ENCODE results near the gene TRIO. TPM values are rescaled to one million over a fixed set of nuclear protein-coding genes. Genes with fewer than 3 reads are reported as not detected.

TRIO gene
- total and polyA plus RNA-seq, 2 of the 8 experiments (the other 6 are each of a cell fraction or from before 2014, with no cell fraction given): 35.1 to 69.1 TPM

DNA sequence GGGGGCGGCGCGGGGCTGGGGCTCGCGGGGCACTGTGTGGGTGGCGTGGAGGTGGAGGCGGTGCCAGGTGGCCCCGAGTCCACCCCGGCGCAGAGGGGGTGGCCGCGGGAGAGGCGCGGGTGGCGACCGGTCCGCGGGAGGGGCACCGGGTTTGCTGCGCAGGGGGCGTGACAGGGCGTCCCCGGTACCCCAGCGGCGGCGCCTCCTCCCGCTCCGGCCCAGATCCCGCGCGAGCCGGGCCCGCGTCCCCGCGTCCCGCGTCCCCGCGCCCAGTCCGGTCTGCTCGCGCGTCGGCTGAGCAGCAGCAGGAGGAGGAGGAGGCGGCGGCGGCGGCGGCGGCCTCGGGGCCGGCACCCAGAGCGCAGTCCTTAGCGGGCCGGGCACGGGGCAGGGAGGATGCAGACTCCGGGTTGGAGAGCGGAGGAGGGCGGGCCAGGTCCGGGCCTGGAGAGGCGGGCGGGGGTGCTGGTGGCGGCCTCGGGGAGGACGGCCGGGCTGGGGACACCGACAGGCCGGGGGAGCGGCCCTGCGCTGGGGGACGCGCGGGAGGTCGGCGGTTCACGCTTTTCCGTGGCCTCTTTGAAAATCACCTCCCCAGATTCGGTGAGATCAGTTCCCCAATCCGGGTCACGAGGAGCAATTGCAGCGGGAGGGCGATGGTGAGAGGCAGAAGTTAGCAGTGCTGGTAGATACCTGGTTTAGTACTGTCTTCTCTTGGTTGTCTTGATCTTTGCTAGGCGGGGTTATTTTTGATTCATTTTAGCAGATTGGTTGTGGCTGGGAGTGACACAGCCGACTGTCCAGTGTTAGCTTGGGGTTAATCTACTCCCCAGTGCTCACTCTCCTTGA lies 1.7 kb downstream of the TRIO start:
- no peak for FAIRE-seq
- no peak for TF ChIP-seq POLR2AphosphoS5 (IDR thresholded peaks at IDR 0.05; ENCODE audit: low read depth, low read length)
- TF ChIP-seq PHF8 (conservative IDR thresholded peaks at IDR 0.05; ENCODE audit: low read depth, low read length): 0 out of 2 replicates have a peak, but pooled peaks have one; percentile 31
- no peak for TF ChIP-seq CBX8 (IDR thresholded peaks at IDR 0.05; ENCODE audit: borderline replicate concordance, low read depth, low read length)
- no peak for TF ChIP-seq HDAC6 (IDR thresholded peaks at IDR 0.05; ENCODE audit: low read depth, low read length)
- peak; percentile 8 for TF ChIP-seq KDM4A (IDR thresholded peaks at IDR 0.05; ENCODE audit: low read depth, low read length, severe bottlenecking)
- no peak for TF ChIP-seq JUN (IDR thresholded peaks at IDR 0.05; ENCODE audit: low read depth, low read length)
- no peak; the same call in 1 of the 2 replicates for TF ChIP-seq TAF1 (IDR thresholded peaks at IDR 0.05; ENCODE audit: low read depth, low read length)
- no peak for TF ChIP-seq SIX5 (IDR thresholded peaks at IDR 0.05; ENCODE audit: low read depth, low read length)
- TF ChIP-seq TEAD4 (IDR thresholded peaks at IDR 0.05; ENCODE audit: low read depth, low read length): no peak
- no peak for TF ChIP-seq CBX5 (IDR thresholded peaks at IDR 0.05; ENCODE audit: low read depth, low read length)
- 0 out of 4 replicates have a peak, but pooled peaks of 1 of the 2 experiments have one; percentile 40 for TF ChIP-seq HDAC2 (IDR thresholded peaks at IDR 0.05; ENCODE audit: borderline replicate concordance in 1 of 2, low read depth in 2 of 2, low read length in 2 of 2)

More for the DNA sequence above, 1.7 kb downstream of the TRIO start:
- no peak overlapping the region for H2BK15ac ChIP-seq (ENCODE audit: low read length)
- H3K4me1 ChIP-seq (replicated peaks in 1 of 4; ENCODE audit: control insufficient read depth in 3 of 4, insufficient read depth in 4 of 4, low read length in 3 of 4): peaks cover 14 to 31% (median 23%) of the 10 kb centered on the region in 4 experiments
- CTCF ChIA-PET (ENCODE audit: partially characterized antibody): interaction anchor here (0.7 to 5.9 kb wide), 3 partner anchors 86 to 126 kb away, joined by 3 to 30 read pairs (median 10); no protein-coding TSS in a partner anchor
- no peak overlapping the region for H3K4ac ChIP-seq (replicated peaks; ENCODE audit: insufficient read length, low read depth, low read length)
- H3K23ac ChIP-seq (ENCODE audit: insufficient read length): no peak overlapping the region
- no peak overlapping the region for H3K14ac ChIP-seq (ENCODE audit: insufficient read length)
- peaks cover 31 to 34% of the 10 kb centered on the region in 2 experiments for H4K20me1 ChIP-seq (replicated peaks in 1 of 2; ENCODE audit: control insufficient read depth in 1 of 2, insufficient read depth in 2 of 2, low read length in 2 of 2)
- no peaks in the 10 kb centered on the region for H3K36me3 ChIP-seq (ENCODE audit: control insufficient read depth in 2 of 4, insufficient read depth in 4 of 4, low read length in 3 of 4)
- no peak overlapping the region for H2BK120ac ChIP-seq (replicated peaks; ENCODE audit: low read depth, low read length)
- WGBS, 2 experiments (ENCODE audit: extremely low coverage in 1 of 2, insufficient coverage in 1 of 2, insufficient read length in 1 of 2, insufficient replicate concordance in 2 of 2, low coverage in 1 of 2, low lambda C conversion rate in 2 of 2, missing lambda C conversion rate in 1 of 2): 4% methylated on average over 10 of the region's 85 CpGs; no CpG with 5 or more reads in 1 of the 2 experiments
- H3K56ac ChIP-seq (replicated peaks; ENCODE audit: insufficient read length, low read depth, low read length): no peak overlapping the region
- H3K23me2 ChIP-seq (ENCODE audit: low read depth, low read length): peaks cover 16% of the 10 kb centered on the region; the same call in 1 of the 2 replicates
- peaks cover 0 to 2% (median 0%) of the 10 kb centered on the region in 4 experiments; a peak in 1 of 7 replicates for H3K27me3 ChIP-seq (replicated peaks in 1 of 4; ENCODE audit: control insufficient read depth in 3 of 4, extremely low read depth in 1 of 4, insufficient read depth in 3 of 4, low read length in 3 of 4)
- H2AFZ ChIP-seq (ENCODE audit: low read length): no peak overlapping the region
- H3K4me2 ChIP-seq (ENCODE audit: insufficient read depth in 1 of 2, low read depth in 2 of 2, low read length in 2 of 2): peak overlapping the region; percentile 100
- H3K79me2 ChIP-seq (ENCODE audit: control insufficient read depth in 1 of 2, insufficient read depth in 2 of 2, low read length in 2 of 2): peaks cover 34 to 53% of the 10 kb centered on the region in 2 experiments
- no peak overlapping the region for H3K27ac ChIP-seq (ENCODE audit: low read depth, low read length)
- H3K9me3 ChIP-seq (ENCODE audit: insufficient read depth in 2 of 2, low read depth in 1 of 2, low read length in 1 of 2): no peaks in the 10 kb centered on the region
- H3K18ac ChIP-seq (ENCODE audit: extremely low read depth, low read length): peak overlapping the region; percentile 48
- H2BK5ac ChIP-seq (ENCODE audit: low read depth, low read length): no peak overlapping the region
- POLR2A ChIA-PET (ENCODE audit: partially characterized antibody): interaction anchor here (0.8 to 2.4 kb wide), 6 partner anchors 10 to 117 kb away, joined by 3 to 10 read pairs (median 4); no protein-coding TSS in a partner anchor
- no peak overlapping the region for H2AK5ac ChIP-seq (ENCODE audit: low read depth, low read length)
- DNase-seq (ENCODE audit: low read depth in 1 of 2, low spot score in 2 of 2): peak in 1 of 2 experiments; percentile 74
- H3K79me1 ChIP-seq (ENCODE audit: low read depth, low read length): peaks cover 22% of the 10 kb centered on the region
- H2BK20ac ChIP-seq (ENCODE audit: low read length): no peak overlapping the region
- H4K8ac ChIP-seq (ENCODE audit: extremely low read depth, insufficient read depth, low read length): no peak overlapping the region
- peak overlapping the region; percentile 8 to 96 (median 64); a peak in 4 of 7 replicates for H3K9ac ChIP-seq (replicated peaks in 1 of 4; ENCODE audit: extremely low read depth in 1 of 4, low read depth in 3 of 4, low read length in 3 of 4)
- H4K91ac ChIP-seq (replicated peaks; ENCODE audit: insufficient read length, low read length): no peak overlapping the region
- H4K5ac ChIP-seq (ENCODE audit: insufficient read length, low read depth, low read length): no peak overlapping the region
- peak overlapping the region; percentile 88 to 98 (median 94) for H3K4me3 ChIP-seq (ENCODE audit: extremely low read depth in 1 of 4, insufficient read depth in 2 of 4, low read depth in 3 of 4, low read length in 4 of 4)
- peak overlapping the region; percentile 9; the same call in 1 of the 2 replicates for H2BK12ac ChIP-seq (ENCODE audit: low read depth, low read length)
